Measurements from ENCODE around the gene SCRN1. TPM values are rescaled to one million over a fixed set of nuclear protein-coding genes. Genes with fewer than 3 reads are reported as not detected.

SCRN1 gene
- total RNA-seq, 1 donor from 2014 or later, result 61.9 TPM

- no peak overlapping the region for H3K4me3 ChIP-seq (ENCODE audit: low read depth, low read length)
- no peak for DNase-seq (ENCODE audit: low read depth)
- no peak for TF ChIP-seq CTCF (conservative IDR thresholded peaks at IDR 0.05; ENCODE audit: low read depth, low read length)
These were observed 100.3 kb downstream of the SCRN1 start for GRCh38 chr7:29889288-29889687.

GRCh38 chr7:29888006-29888405 lies 101.6 kb downstream of the SCRN1 start:
- no peak for DNase-seq (ENCODE audit: low read depth)
- no peak for TF ChIP-seq CTCF (conservative IDR thresholded peaks at IDR 0.05; ENCODE audit: low read depth, low read length)
- H3K4me3 ChIP-seq (ENCODE audit: low read depth, low read length), result no peak overlapping the region

GRCh38 chr7:29886827-29887226 lies 102.8 kb downstream of the SCRN1 start:
- no peak overlapping the region for H3K4me3 ChIP-seq (ENCODE audit: low read depth, low read length)
- DNase-seq (ENCODE audit: low read depth), result no peak
- no peak for TF ChIP-seq CTCF (conservative IDR thresholded peaks at IDR 0.05; ENCODE audit: low read depth, low read length)

- DNase-seq (ENCODE audit: low read depth), result no peak
- TF ChIP-seq CTCF (conservative IDR thresholded peaks at IDR 0.05; ENCODE audit: low read depth, low read length), result no peak
- no peak overlapping the region for H3K4me3 ChIP-seq (ENCODE audit: low read depth, low read length)
These were observed 104.0 kb downstream of the SCRN1 start for GRCh38 chr7:29885626-29886025.

DNA sequence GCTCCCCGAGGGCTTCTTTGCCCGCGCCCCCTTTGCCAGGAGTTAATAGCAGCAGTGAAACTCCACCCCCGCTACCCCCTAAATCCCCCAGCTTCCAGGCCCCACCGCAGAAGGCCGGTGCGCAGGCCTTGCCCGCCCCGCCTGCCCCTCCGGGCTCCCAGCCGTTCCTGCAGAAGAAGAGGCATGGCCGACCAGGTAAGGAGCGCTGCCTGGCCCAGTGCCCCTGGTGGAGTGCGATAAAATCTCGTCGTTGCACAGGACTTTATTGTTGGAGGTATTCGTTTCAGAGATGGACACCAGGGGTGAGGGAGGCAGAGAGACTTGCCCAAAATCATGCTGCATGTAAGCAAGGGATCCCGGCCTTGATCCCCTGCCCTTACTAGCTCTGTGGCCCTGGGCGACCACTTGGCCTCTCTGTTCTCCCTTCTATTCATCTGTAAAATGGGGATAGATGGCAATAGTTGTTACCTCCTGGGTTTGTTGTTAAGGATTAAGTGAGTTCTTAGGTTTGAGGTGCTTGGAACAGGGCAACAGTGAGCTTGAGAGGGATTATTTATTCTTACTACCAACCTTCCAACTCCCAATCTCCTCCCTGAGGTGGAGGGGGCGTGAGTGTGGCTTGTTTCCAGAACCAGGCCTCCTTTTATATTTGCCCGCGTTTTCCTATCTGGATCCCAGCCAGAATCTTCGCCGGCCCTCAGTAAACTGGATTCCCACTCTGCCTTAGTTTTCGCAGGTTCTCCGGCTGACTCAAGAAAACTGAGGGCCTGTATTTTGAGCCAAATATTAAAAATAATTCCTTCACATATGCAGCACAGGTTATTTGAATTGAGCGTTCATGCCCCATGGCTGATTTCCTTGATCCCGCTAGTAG lies 105.0 kb downstream of the SCRN1 start:
- DNase-seq (ENCODE audit: low read depth), result no peak
- no peak overlapping the region for H3K4me3 ChIP-seq (ENCODE audit: low read depth, low read length)
- TF ChIP-seq CTCF (conservative IDR thresholded peaks at IDR 0.05; ENCODE audit: low read depth, low read length), result no peak

DNA sequence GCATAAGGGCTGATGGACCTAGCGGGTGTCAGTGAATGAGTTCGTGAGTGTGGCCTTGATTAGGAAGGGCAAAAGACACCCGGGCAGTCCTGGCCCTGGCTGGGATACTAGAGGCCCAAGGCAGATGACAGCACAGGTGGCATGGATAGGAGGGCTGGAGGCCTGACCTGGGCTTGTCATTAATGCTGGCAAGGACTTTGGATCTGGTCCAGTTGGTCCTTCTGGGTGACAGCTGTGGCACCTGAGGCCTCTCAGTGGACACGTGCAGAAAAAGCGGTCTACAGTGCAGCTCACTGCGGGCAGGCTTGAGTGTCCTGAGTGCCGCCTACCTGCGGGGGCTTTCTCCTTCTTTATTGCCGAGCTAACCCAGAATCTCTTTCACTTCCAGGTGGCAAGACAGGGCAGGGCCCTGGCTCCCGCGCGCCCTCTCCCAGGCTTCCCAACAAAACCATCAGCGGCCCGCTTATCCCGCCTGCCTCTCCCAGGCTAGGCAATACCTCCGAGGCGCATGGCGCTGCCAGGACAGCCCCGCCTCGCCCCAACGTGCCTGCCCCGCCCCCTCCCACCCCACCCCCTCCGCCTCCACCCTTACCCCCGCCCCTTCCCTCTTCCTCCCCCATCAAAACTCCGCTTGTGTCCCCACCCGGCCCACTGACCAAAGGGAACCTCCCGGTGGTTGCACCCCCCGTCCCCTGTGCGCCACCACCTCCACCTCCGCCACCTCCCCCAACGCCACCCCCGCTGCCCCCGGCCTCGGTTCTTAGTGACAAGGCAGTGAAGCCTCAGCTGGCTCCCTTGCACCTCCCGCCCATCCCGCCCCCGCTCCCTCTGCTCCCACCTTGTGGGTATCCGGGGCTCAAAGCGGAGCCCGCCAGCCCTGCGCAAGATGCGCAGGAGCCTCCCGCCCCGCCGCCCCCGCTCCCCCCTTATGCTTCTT lies 105.9 kb downstream of the SCRN1 start:
- DNase-seq (ENCODE audit: low read depth), result no peak
- peak overlapping the region; percentile 14 for H3K4me3 ChIP-seq (ENCODE audit: low read depth, low read length)
- no peak for TF ChIP-seq CTCF (conservative IDR thresholded peaks at IDR 0.05; ENCODE audit: low read depth, low read length)

Measured in epithelial cell of proximal tubule (primary cell).